K562 (cell line): ENCODE data around the gene RASGRP1. TPM values are rescaled to one million over a fixed set of nuclear protein-coding genes. Genes with fewer than 3 reads are reported as not detected.

ENCODE experiments used
- polyA plus RNA-seq, 8 experiments: library from polyadenylated mRNA; depleted of rRNA in 4 of 8; stranded (reverse) in 5 of 8; unstranded in 3 of 8; fragments of >200 nt; fragmentation: Nextera tagmentation in 2 of 8; fragmentation: Illumina TruSeq in 1 of 8; extraction: Ambion mirVana in 2 of 8; extraction: Trizol in 1 of 8; gene quantifications; 2 replicates each; pipeline versions ENCODE4 v1.2.1 to v1.2.3, GENCODE V29; 2011 to 2014; ENCODE audit warnings: inconsistent platforms in 1 of 8, missing spikeins in 1 of 8
- total RNA-seq, 7 experiments: library from RNA; depleted of rRNA in 6 of 7; stranded (reverse); fragments of >200 nt in 6 of 7; fragmentation: Illumina TruSeq in 2 of 7; extraction: Trizol in 2 of 7; gene quantifications; 2 replicates each; pipeline versions ENCODE4 v1.2.1 to v1.2.3, GENCODE V29; 2011 to 2021; ENCODE audit warnings: low replicate concordance in 1 of 7

The RASGRP1 gene
- total and polyA plus RNA-seq, 9 of the 15 experiments (the other 6 are each of a cell fraction or from before 2014, with no cell fraction given): 0.14 to 0.72 (median 0.31) TPM

Other genes starting within 250 kb of the RASGRP1 start
- gene FAM98B, start 110.7 kb downstream of the RASGRP1 start, total RNA-seq (2014; rRNA removed): 5.5 and 10.9 TPM in 2 replicates
- gene FAM98B, start 110.7 kb downstream of the RASGRP1 start, total RNA-seq (2014; rRNA removed; fragmentation: Illumina TruSeq; extraction: Trizol): 9.4 and 10.0 TPM in 2 replicates
- gene FAM98B, start 110.7 kb downstream of the RASGRP1 start, total RNA-seq (2015; rRNA removed; fragmentation: Illumina TruSeq; extraction: Trizol): 7.6 and 8.3 TPM in 2 replicates
- gene FAM98B, start 110.7 kb downstream of the RASGRP1 start, total RNA-seq (2021): 26.2 and 29.4 TPM in 2 replicates
- gene FAM98B, start 110.7 kb downstream of the RASGRP1 start, polyA plus RNA-seq (2011; rRNA removed): 35.7 and 42.0 TPM in 2 replicates
- 29.5 and 34.0 TPM in 2 replicates for gene FAM98B, start 110.7 kb downstream of the RASGRP1 start, polyA plus RNA-seq (2014; fragmentation: Illumina TruSeq; extraction: Trizol)
- 1 to 10 TPM; 3.1 to 3.7 TPM for gene FAM98B, start 110.7 kb downstream of the RASGRP1 start, polyA plus RNA-seq (2014; fragmentation: Nextera tagmentation; extraction: Ambion mirVana)
- 20.6 and 21.4 TPM in 2 replicates for gene FAM98B, start 110.7 kb downstream of the RASGRP1 start, polyA plus RNA-seq (2014; rRNA removed)